ENCODE measurements around the gene SYTL3. TPM values are rescaled to one million over a fixed set of nuclear protein-coding genes. Genes with fewer than 3 reads are reported as not detected.

SYTL3 gene
- total and polyA plus RNA-seq, 2 experiments from 2014 or later = 0.07 TPM; not detected in 1

DNA sequence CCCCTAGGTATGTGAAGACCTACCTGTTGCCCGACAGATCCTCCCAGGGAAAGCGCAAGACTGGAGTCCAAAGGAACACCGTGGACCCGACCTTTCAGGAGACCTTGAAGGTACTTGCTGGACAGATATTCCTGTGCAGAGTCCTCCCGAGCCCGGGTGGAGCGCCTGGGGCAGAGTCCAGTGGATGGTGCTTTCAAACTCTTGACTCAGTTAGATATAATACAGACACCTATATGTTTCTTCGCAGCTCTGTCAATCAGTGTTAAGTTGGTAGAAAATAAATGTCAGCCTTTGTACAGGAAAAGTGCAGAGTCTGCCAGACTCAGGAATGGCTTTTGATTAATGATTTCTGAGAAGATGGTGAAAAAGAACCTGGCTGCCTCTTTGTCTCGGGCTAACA, 102.1 kb downstream of the SYTL3 start:
- Histone ChIP-seq H3K27ac (ENCODE audit: low read depth) (no peak overlapping the region), H3K79me2 (replicated peaks; ENCODE audit: insufficient read depth) (no peaks in the 10 kb centered on the region), H3K4me1 (ENCODE audit: insufficient read depth) (peaks cover 8% of the 10 kb centered on the region), H3K27me3 (ENCODE audit: insufficient read depth) (no peaks in the 10 kb centered on the region), H3K36me3 (ENCODE audit: insufficient read depth) (no peaks in the 10 kb centered on the region), H3K9me2 (ENCODE audit: insufficient read depth) (no peaks in the 10 kb centered on the region), H2AFZ (peak overlapping the region; percentile 66), H4K20me1 (replicated peaks; ENCODE audit: insufficient read depth) (no peaks in the 10 kb centered on the region), H3K4me2 (no peak overlapping the region), H3F3A (replicated peaks; ENCODE audit: low read depth) (peaks cover 7% of the 10 kb centered on the region; the same call in 1 of the 2 replicates), H3K4me3 (no peak overlapping the region)
- no peak for DNase-seq (ENCODE audit: low spot score)
- H3K4me3 Mint-ChIP-seq = no peak overlapping the region
- H3K36me3 Mint-ChIP-seq (ENCODE audit: low read depth) = no peaks in the 10 kb centered on the region
- no peak for ATAC-seq
- peaks cover 11% of the 10 kb centered on the region for H3K27me3 Mint-ChIP-seq (ENCODE audit: insufficient read depth, low read depth, poor library complexity)
- TF ChIP-seq, protein P1, sequence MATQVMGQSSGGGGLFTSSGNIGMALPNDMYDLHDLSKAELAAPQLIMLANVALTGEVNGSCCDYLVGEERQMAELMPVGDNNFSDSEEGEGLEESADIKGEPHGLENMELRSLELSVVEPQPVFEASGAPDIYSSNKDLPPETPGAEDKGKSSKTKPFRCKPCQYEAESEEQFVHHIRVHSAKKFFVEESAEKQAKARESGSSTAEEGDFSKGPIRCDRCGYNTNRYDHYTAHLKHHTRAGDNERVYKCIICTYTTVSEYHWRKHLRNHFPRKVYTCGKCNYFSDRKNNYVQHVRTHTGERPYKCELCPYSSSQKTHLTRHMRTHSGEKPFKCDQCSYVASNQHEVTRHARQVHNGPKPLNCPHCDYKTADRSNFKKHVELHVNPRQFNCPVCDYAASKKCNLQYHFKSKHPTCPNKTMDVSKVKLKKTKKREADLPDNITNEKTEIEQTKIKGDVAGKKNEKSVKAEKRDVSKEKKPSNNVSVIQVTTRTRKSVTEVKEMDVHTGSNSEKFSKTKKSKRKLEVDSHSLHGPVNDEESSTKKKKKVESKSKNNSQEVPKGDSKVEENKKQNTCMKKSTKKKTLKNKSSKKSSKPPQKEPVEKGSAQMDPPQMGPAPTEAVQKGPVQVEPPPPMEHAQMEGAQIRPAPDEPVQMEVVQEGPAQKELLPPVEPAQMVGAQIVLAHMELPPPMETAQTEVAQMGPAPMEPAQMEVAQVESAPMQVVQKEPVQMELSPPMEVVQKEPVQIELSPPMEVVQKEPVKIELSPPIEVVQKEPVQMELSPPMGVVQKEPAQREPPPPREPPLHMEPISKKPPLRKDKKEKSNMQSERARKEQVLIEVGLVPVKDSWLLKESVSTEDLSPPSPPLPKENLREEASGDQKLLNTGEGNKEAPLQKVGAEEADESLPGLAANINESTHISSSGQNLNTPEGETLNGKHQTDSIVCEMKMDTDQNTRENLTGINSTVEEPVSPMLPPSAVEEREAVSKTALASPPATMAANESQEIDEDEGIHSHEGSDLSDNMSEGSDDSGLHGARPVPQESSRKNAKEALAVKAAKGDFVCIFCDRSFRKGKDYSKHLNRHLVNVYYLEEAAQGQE (IDR thresholded peaks at IDR 0.05; ENCODE audit: unreplicated experiment) = no peak
- TF ChIP-seq NANOG (IDR thresholded peaks at IDR 0.05; ENCODE audit: borderline replicate concordance) = no peak
- TF ChIP-seq, protein P2, sequence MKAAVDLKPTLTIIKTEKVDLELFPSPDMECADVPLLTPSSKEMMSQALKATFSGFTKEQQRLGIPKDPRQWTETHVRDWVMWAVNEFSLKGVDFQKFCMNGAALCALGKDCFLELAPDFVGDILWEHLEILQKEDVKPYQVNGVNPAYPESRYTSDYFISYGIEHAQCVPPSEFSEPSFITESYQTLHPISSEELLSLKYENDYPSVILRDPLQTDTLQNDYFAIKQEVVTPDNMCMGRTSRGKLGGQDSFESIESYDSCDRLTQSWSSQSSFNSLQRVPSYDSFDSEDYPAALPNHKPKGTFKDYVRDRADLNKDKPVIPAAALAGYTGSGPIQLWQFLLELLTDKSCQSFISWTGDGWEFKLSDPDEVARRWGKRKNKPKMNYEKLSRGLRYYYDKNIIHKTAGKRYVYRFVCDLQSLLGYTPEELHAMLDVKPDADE (IDR thresholded peaks at IDR 0.05) = no peak
- no peak overlapping the region for H3K27ac Mint-ChIP-seq
- H3K9me3 Mint-ChIP-seq = no peaks in the 10 kb centered on the region; the same call in 2 of the 3 replicates
- peaks cover 4% of the 10 kb centered on the region; the same call in 2 of the 3 replicates for H3K4me1 Mint-ChIP-seq

DNA sequence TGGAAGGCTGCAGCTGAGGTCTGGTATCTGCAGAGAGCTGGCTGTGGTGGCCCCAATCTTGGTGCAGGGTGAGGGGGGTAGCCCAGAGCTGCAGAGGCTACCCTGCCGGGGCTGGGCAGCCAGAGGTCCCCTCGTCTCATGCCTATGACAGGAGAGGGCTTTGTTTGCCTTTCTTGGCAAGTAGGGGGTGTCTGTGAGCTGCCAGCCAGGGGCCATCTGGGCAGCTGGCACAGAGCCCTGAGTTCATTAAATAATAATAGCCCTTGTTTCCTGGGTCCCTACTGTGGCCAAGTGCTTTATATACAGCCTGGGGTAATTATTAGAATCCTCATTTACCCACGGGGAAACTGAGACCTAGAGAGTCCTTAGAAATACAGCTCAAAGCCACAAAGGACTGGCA, 102.8 kb downstream of the SYTL3 start:
- Histone ChIP-seq H3K27me3 (ENCODE audit: insufficient read depth) (no peaks in the 10 kb centered on the region), H3K4me2 (peak overlapping the region; percentile 52; the same call in 1 of the 2 replicates), H3K36me3 (ENCODE audit: insufficient read depth) (no peaks in the 10 kb centered on the region), H2AFZ (no peak overlapping the region), H3K4me3 (no peak overlapping the region), H3K4me1 (ENCODE audit: insufficient read depth) (peaks cover 11% of the 10 kb centered on the region), H4K20me1 (replicated peaks; ENCODE audit: insufficient read depth) (no peaks in the 10 kb centered on the region), H3K27ac (ENCODE audit: low read depth) (no peak overlapping the region), H3K79me2 (replicated peaks; ENCODE audit: insufficient read depth) (no peaks in the 10 kb centered on the region), H3K9me2 (ENCODE audit: insufficient read depth) (no peaks in the 10 kb centered on the region), H3F3A (replicated peaks; ENCODE audit: low read depth) (peaks cover 7% of the 10 kb centered on the region; the same call in 1 of the 2 replicates)
- TF ChIP-seq, protein P2 (IDR thresholded peaks at IDR 0.05) = no peak
- TF ChIP-seq ZNF331 (CRISPR knock-in tag; IDR thresholded peaks at IDR 0.05; ENCODE audit: low read depth) = no peak
- TF ChIP-seq, protein P3, sequence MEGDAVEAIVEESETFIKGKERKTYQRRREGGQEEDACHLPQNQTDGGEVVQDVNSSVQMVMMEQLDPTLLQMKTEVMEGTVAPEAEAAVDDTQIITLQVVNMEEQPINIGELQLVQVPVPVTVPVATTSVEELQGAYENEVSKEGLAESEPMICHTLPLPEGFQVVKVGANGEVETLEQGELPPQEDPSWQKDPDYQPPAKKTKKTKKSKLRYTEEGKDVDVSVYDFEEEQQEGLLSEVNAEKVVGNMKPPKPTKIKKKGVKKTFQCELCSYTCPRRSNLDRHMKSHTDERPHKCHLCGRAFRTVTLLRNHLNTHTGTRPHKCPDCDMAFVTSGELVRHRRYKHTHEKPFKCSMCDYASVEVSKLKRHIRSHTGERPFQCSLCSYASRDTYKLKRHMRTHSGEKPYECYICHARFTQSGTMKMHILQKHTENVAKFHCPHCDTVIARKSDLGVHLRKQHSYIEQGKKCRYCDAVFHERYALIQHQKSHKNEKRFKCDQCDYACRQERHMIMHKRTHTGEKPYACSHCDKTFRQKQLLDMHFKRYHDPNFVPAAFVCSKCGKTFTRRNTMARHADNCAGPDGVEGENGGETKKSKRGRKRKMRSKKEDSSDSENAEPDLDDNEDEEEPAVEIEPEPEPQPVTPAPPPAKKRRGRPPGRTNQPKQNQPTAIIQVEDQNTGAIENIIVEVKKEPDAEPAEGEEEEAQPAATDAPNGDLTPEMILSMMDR (conservative IDR thresholded peaks at IDR 0.05; ENCODE audit: low read depth in 2 of 2) = peak; percentile 27 to 56; a peak in 3 of 4 replicates
- Mint-ChIP-seq H3K4me3 (no peak overlapping the region), H3K36me3 (ENCODE audit: low read depth) (no peaks in the 10 kb centered on the region), H3K9me3 (no peaks in the 10 kb centered on the region; the same call in 2 of the 3 replicates), H3K27ac (no peak overlapping the region), H3K4me1 (peaks cover 10% of the 10 kb centered on the region; the same call in 2 of the 3 replicates), H3K27me3 (ENCODE audit: insufficient read depth, low read depth, poor library complexity) (peaks cover 11% of the 10 kb centered on the region)
- ATAC-seq (peak; percentile 78), DNase-seq (ENCODE audit: low spot score) (peak; percentile 48)
